Vagina (tissue), 2 donors: ENCODE results near the gene AKNAD1. TPM values are rescaled to one million over a fixed set of nuclear protein-coding genes. Genes with fewer than 3 reads are reported as not detected.

Experiments
- DNase-seq, 2 donors: peaks; one replicate each; pipeline ENCODE4 v3.0.0-alpha.2; 2017; ENCODE audit errors: extremely low spot score in 2 of 2
- H3K27ac ChIP-seq: fragments of 200-600 bp; sonication (generic); one replicate; pipeline ENCODE4 v1.5.1; 2019
- H3K27me3 ChIP-seq: fragments of 200-600 bp; sonication (generic); one replicate; pipeline ENCODE4 v1.5.1; 2019
- H3K36me3 ChIP-seq, 2 donors: fragments of 200-600 bp; sonication (generic); one replicate each; pipeline ENCODE4 v1.5.1; 2017 to 2019
- H3K4me1 ChIP-seq: fragments of 200-600 bp; sonication (generic); one replicate; pipeline ENCODE4 v1.5.1; 2019
- H3K4me3 ChIP-seq, 2 donors: fragments of 200-600 bp; sonication (generic); 1 replicate in 1 of 2; 2 replicates in 1 of 2; pipeline ENCODE4 v1.5.1; 2016 to 2019
- H3K9me3 ChIP-seq: fragments of 200-600 bp; sonication (generic); one replicate; pipeline ENCODE4 v1.5.1; 2019
- POLR2A ChIP-seq, 2 donors: fragments of 450-650 bp; IDR thresholded peaks; one replicate each; pipeline ENCODE4 v1.6.1; 2017; ENCODE audit warnings: antibody characterized with exemption in 2 of 2, mild to moderate bottlenecking in 2 of 2, moderate library complexity in 2 of 2
- POLR2AphosphoS5 ChIP-seq, 2 donors: sonication (generic); formaldehyde crosslinking; IDR thresholded peaks; one replicate each; pipeline ENCODE4 v1.9.0; 2017; ENCODE audit warnings: antibody characterized with exemption in 2 of 2, mild to moderate bottlenecking in 2 of 2, low read depth in 1 of 2; ENCODE audit not compliant: insufficient read depth in 1 of 2
- intact Hi-C: fragments of 100-400 bp; cut with DNase I; formaldehyde crosslinking; loops from one replicate; pipeline ENCODE4 v1.15.1; 2023
- total RNA-seq: library from RNA; depleted of rRNA; stranded (reverse); fragments of >200 nt; gene quantifications from one replicate; pipeline ENCODE4 v1.2.3, GENCODE V29; 2016
- TF ChIP-seq, protein P1 (sequence below), 3 experiments: fragments of 450-650 bp in 2 of 3; fragments of 200-600 bp in 1 of 3; sonication (generic) in 1 of 3; IDR thresholded peaks; one replicate each; pipeline ENCODE4 v1.5.1; 2017 to 2019; ENCODE audit warnings: antibody characterized with exemption in 3 of 3, mild to moderate bottlenecking in 2 of 3, moderate library complexity in 2 of 3

Gene AKNAD1
- total RNA-seq, 1 donor from 2014 or later: 3.9 TPM

DNA sequence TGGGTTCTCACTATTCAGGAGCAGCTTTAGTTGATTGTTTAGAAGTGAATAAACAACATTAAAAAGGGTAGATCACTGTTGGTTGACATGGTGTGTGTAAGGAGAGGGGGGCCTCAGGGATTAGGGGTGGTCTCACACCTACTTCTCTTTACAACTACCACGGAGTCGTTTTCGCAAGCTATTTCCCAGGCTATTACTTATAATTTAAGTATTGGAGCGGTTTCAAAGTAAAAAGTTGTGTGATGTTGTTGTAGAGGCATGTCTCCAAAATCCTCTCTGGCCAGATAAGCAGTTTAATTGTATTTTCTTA, 21.2 kb upstream of the AKNAD1 start:
- intact Hi-C loops: no loop called here
- Histone ChIP-seq H3K36me3 (no peaks in the 10 kb centered on the region), H3K27me3 (no peaks in the 10 kb centered on the region), H3K27ac (peak overlapping the region; percentile 92), H3K9me3 (no peaks in the 10 kb centered on the region), H3K4me1 (peaks cover 26% of the 10 kb centered on the region), H3K4me3 (peak overlapping the region; percentile 76 to 80)
- TF ChIP-seq POLR2A (IDR thresholded peaks at IDR 0.05) (no peak), POLR2AphosphoS5 (IDR thresholded peaks at IDR 0.05; ENCODE audit: insufficient read depth in 1 of 2, low read depth in 1 of 2) (no peak)
- TF ChIP-seq, protein P1, sequence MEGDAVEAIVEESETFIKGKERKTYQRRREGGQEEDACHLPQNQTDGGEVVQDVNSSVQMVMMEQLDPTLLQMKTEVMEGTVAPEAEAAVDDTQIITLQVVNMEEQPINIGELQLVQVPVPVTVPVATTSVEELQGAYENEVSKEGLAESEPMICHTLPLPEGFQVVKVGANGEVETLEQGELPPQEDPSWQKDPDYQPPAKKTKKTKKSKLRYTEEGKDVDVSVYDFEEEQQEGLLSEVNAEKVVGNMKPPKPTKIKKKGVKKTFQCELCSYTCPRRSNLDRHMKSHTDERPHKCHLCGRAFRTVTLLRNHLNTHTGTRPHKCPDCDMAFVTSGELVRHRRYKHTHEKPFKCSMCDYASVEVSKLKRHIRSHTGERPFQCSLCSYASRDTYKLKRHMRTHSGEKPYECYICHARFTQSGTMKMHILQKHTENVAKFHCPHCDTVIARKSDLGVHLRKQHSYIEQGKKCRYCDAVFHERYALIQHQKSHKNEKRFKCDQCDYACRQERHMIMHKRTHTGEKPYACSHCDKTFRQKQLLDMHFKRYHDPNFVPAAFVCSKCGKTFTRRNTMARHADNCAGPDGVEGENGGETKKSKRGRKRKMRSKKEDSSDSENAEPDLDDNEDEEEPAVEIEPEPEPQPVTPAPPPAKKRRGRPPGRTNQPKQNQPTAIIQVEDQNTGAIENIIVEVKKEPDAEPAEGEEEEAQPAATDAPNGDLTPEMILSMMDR (IDR thresholded peaks at IDR 0.05): no peak
- no peak for DNase-seq

DNA sequence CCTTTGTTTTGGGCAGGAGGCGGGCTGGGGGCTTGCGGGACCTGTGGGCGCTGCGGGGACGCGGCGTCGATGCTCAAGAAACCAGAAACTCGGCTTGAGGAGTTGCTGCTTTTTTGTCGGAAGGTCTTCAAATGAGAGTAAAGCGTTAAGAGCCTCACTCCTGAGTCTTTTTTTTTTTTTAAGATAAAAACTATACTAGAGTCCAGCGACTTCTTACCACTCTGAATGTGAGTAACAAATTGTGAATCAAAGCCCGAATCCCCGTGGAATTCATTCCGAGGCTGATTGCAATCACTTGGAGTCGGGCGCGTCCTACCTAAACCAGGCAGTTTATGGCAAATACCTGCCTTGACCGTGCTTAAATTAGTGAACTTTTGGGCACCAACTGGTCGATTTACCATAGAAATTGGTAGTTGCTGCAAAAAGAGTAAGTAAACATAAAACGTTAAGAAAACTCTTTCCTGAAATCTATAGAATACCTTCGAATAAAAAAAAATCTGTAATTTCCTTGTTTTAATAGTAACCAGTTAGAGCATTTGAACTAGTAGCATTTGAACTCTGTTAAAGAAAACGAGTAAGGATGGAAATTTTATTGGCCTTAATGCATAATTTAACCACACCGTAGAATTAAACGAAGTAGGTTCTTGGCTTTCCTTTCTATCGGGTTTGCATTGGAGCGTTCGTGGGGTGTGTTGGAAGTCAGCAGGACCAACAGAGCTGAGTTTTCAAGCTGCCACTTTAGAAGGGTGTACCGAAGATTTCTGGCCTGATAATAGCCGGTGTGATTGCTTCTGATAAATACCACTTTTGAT, 20.7 kb upstream of the AKNAD1 start:
- Histone ChIP-seq H3K27ac (peak overlapping the region; percentile 92), H3K4me3 (peak overlapping the region; percentile 76 to 80), H3K9me3 (no peaks in the 10 kb centered on the region), H3K27me3 (no peaks in the 10 kb centered on the region), H3K4me1 (peaks cover 20% of the 10 kb centered on the region), H3K36me3 (no peaks in the 10 kb centered on the region)
- intact Hi-C loops: no loop called here
- DNase-seq: no peak
- TF ChIP-seq POLR2A (IDR thresholded peaks at IDR 0.05): no peak
- TF ChIP-seq POLR2AphosphoS5 (IDR thresholded peaks at IDR 0.05; ENCODE audit: insufficient read depth in 1 of 2, low read depth in 1 of 2): no peak
- TF ChIP-seq, protein P1 (IDR thresholded peaks at IDR 0.05): no peak

DNA sequence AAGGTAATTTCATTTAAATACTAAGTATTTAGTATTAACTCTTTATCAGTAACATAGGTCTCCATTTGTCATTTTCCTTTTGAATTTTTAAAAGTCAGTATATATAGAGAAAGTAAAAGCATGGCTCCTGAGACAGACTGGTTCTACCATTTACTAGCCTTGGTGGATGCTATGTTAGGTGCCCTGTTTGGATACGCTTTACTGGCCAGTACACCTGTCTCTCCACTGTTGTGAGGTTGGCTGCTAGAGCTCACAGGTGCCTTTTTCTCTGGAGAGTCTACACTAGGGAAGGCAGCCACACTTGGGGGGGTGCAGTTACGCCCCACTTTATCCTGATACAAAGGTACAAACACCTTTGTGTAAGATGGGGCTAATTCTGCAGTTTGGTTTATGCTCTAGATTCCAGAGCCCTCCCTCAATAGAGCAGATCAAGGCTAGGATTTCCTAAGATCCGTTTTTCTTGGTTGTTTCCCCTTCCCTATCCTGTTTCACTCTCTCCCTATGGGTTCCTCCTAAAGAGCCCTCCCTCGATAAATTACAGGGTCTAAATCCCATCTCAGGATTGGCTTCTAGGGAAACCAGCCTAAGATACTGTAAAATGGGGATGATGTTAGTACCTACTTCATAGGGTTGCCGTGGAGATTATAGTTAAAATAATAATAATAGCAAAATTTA, 14.3 kb upstream of the AKNAD1 start:
- no peak for DNase-seq
- Histone ChIP-seq H3K9me3 (no peaks in the 10 kb centered on the region), H3K27me3 (no peaks in the 10 kb centered on the region), H3K36me3 (no peaks in the 10 kb centered on the region), H3K27ac (no peak overlapping the region), H3K4me3 (no peak overlapping the region), H3K4me1 (peaks cover under 1% of the 10 kb centered on the region)
- TF ChIP-seq, protein P1 (IDR thresholded peaks at IDR 0.05): no peak
- intact Hi-C loops: no loop called here

DNA sequence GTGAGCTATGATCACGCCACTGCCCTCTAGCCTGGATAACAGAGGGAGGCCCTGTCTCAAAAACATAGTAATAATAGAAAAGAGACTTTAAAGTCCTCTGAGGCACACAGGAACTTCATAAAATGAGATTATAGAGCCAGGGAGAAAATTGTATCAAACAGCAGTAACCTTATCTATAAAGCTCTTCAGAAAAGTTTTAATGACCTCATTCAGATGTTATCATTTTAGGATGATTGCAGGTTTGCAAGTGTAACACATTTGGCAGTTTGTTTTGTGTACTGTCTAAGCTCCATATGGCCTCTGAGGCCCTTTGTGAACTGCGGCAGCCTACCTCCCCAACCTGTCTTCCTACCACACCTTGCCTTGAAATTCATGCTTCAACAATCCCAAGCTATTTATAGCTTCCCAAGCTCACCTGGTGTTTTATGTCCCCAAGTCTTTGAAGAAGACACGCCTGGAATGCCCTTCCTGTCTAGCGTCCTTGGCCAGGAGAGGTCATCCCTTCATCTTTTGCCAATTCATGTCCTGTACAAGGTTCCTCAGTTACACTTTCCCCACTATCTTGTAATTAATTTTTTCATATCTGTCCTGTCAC, 8.5 kb upstream of the AKNAD1 start:
- no peaks in the 10 kb centered on the region for H3K36me3 ChIP-seq
- H3K4me1 ChIP-seq: no peaks in the 10 kb centered on the region
- TF ChIP-seq POLR2A (IDR thresholded peaks at IDR 0.05): no peak
- no peak for TF ChIP-seq POLR2AphosphoS5 (IDR thresholded peaks at IDR 0.05; ENCODE audit: insufficient read depth in 1 of 2, low read depth in 1 of 2)
- TF ChIP-seq, protein P1 (IDR thresholded peaks at IDR 0.05): no peak
- no peak overlapping the region for H3K27ac ChIP-seq
- intact Hi-C loops: no loop called here
- H3K9me3 ChIP-seq: no peaks in the 10 kb centered on the region
- DNase-seq: no peak
- H3K4me3 ChIP-seq: no peak overlapping the region
- no peaks in the 10 kb centered on the region for H3K27me3 ChIP-seq

DNA sequence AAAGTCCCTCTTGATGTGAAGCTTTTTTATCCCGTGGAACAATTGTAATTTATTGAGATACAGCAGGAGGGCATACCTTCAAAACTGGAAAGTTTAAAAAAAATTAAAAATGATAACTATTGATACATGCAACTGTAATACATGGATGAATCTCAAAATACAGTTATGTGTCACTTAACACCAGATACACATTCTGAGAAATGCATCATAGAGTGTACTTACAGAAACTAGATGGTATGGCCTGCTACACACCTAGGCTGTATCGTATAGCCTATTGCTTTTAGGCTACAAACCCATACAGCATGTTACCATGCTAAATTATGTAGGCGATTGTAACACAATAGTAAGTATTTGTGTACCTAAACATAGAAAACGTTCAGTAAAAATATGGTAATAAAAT, 7.1 kb upstream of the AKNAD1 start:
- Histone ChIP-seq H3K27me3 (no peaks in the 10 kb centered on the region), H3K27ac (no peak overlapping the region), H3K36me3 (no peaks in the 10 kb centered on the region), H3K4me3 (no peak overlapping the region), H3K4me1 (no peaks in the 10 kb centered on the region), H3K9me3 (no peaks in the 10 kb centered on the region)
- intact Hi-C loops: no loop called here
- no peak for DNase-seq
- TF ChIP-seq POLR2AphosphoS5 (IDR thresholded peaks at IDR 0.05; ENCODE audit: insufficient read depth in 1 of 2, low read depth in 1 of 2) (no peak), POLR2A (IDR thresholded peaks at IDR 0.05) (no peak)
- TF ChIP-seq, protein P1 (IDR thresholded peaks at IDR 0.05): no peak
